ENCODE results near the gene TRIO. TPM values are rescaled to one million over a fixed set of nuclear protein-coding genes. Genes with fewer than 3 reads are reported as not detected.

The TRIO gene
- polyA plus RNA-seq, 3 donors, result 1.7 to 45.8 (median 2.1) TPM

GRCh38 chr5:14135621-14136020 lies 7.5 kb upstream of the TRIO start:
- Histone ChIP-seq H2AFZ (ENCODE audit: insufficient read depth, low read depth, low read length, poor library complexity, severe bottlenecking) (no peak overlapping the region), H3K9ac (ENCODE audit: insufficient read depth, low read length, poor library complexity, severe bottlenecking) (no peak overlapping the region), H3K36me3 (replicated peaks in 1 of 2; ENCODE audit: control insufficient read depth in 1 of 2, insufficient read depth in 2 of 2, low read length in 2 of 2) (no peaks in the 10 kb centered on the region), H3K4me2 (replicated peaks; ENCODE audit: extremely low read depth, low read length, poor library complexity, severe bottlenecking) (no peak overlapping the region), H3K79me2 (ENCODE audit: insufficient read depth, low read length) (no peaks in the 10 kb centered on the region), H3K4me1 (ENCODE audit: control insufficient read depth in 1 of 2, insufficient read depth in 2 of 2, low read length in 2 of 2) (no peaks in the 10 kb centered on the region), H3K9me3 (replicated peaks in 1 of 2; ENCODE audit: control insufficient read depth in 1 of 2, insufficient read depth in 1 of 2, low read length in 2 of 2) (peaks cover 9 to 16% of the 10 kb centered on the region in 2 donors), H3K4me3 (replicated peaks in 1 of 3; ENCODE audit: low read depth in 2 of 3, low read length in 3 of 3) (no peak overlapping the region), H4K20me1 (ENCODE audit: insufficient read depth, low read length) (no peaks in the 10 kb centered on the region), H3K27me3 (ENCODE audit: control insufficient read depth in 2 of 2, insufficient read depth in 2 of 2, low read length in 2 of 2) (peaks cover 0 to 5% of the 10 kb centered on the region in 2 donors), H3K27ac (ENCODE audit: low read depth in 1 of 2, low read length in 2 of 2) (no peak overlapping the region)
- Mint-ChIP-seq H3K9me3 (peaks cover 5 to 24% (median 18%) of the 10 kb centered on the region in 7 donors), H3K4me3 (no peak overlapping the region), H3K27ac (peak overlapping the region in 1 of 7 donors; percentile 47), H3K27me3 (ENCODE audit: low read depth in 3 of 3) (peaks cover 6 to 9% (median 7%) of the 10 kb centered on the region in 3 donors), H3K36me3 (no peaks in the 10 kb centered on the region), H3K4me1 (no peaks in the 10 kb centered on the region)
- DNase-seq, result no peak
- no CpG with 5 or more reads among the region's 1 CpG for WGBS (ENCODE audit: insufficient coverage)
- intact Hi-C loops (cut with micrococcal nuclease), result no loop called here
- TF ChIP-seq, protein P1, sequence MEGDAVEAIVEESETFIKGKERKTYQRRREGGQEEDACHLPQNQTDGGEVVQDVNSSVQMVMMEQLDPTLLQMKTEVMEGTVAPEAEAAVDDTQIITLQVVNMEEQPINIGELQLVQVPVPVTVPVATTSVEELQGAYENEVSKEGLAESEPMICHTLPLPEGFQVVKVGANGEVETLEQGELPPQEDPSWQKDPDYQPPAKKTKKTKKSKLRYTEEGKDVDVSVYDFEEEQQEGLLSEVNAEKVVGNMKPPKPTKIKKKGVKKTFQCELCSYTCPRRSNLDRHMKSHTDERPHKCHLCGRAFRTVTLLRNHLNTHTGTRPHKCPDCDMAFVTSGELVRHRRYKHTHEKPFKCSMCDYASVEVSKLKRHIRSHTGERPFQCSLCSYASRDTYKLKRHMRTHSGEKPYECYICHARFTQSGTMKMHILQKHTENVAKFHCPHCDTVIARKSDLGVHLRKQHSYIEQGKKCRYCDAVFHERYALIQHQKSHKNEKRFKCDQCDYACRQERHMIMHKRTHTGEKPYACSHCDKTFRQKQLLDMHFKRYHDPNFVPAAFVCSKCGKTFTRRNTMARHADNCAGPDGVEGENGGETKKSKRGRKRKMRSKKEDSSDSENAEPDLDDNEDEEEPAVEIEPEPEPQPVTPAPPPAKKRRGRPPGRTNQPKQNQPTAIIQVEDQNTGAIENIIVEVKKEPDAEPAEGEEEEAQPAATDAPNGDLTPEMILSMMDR (IDR thresholded peaks at IDR 0.05), result no peak

- H3K27ac ChIP-seq (ENCODE audit: low read depth in 1 of 2, low read length in 2 of 2), result no peak overlapping the region
- DNase-seq, result no peak
- H3K9me3 ChIP-seq (replicated peaks in 1 of 2; ENCODE audit: control insufficient read depth in 1 of 2, insufficient read depth in 1 of 2, low read length in 2 of 2), result peaks cover 9 to 16% of the 10 kb centered on the region in 2 donors
- H3K9ac ChIP-seq (ENCODE audit: insufficient read depth, low read length, poor library complexity, severe bottlenecking), result no peak overlapping the region
- no peaks in the 10 kb centered on the region for H3K4me1 Mint-ChIP-seq
- no peak overlapping the region for H3K4me3 Mint-ChIP-seq
- peaks cover 5 to 24% (median 18%) of the 10 kb centered on the region in 7 donors for H3K9me3 Mint-ChIP-seq
- H3K27ac Mint-ChIP-seq, result no peak overlapping the region
- no peaks in the 10 kb centered on the region for H3K36me3 Mint-ChIP-seq
- peaks cover 6 to 9% (median 7%) of the 10 kb centered on the region in 3 donors for H3K27me3 Mint-ChIP-seq (ENCODE audit: low read depth in 3 of 3)
- H3K36me3 ChIP-seq (replicated peaks in 1 of 2; ENCODE audit: control insufficient read depth in 1 of 2, insufficient read depth in 2 of 2, low read length in 2 of 2), result no peaks in the 10 kb centered on the region
- peaks cover 0 to 5% of the 10 kb centered on the region in 2 donors for H3K27me3 ChIP-seq (ENCODE audit: control insufficient read depth in 2 of 2, insufficient read depth in 2 of 2, low read length in 2 of 2)
- intact Hi-C loops (cut with micrococcal nuclease), result no loop called here
- no peaks in the 10 kb centered on the region for H3K79me2 ChIP-seq (ENCODE audit: insufficient read depth, low read length)
- no peak overlapping the region for H3K4me2 ChIP-seq (replicated peaks; ENCODE audit: extremely low read depth, low read length, poor library complexity, severe bottlenecking)
- H2AFZ ChIP-seq (ENCODE audit: insufficient read depth, low read depth, low read length, poor library complexity, severe bottlenecking), result no peak overlapping the region
- H3K4me3 ChIP-seq (replicated peaks in 1 of 3; ENCODE audit: low read depth in 2 of 3, low read length in 3 of 3), result no peak overlapping the region
- no peaks in the 10 kb centered on the region for H4K20me1 ChIP-seq (ENCODE audit: insufficient read depth, low read length)
- WGBS (ENCODE audit: insufficient coverage), result 100% methylated on average over 1 of the region's 2 CpGs
- TF ChIP-seq, protein P1 (IDR thresholded peaks at IDR 0.05), result no peak
- no peaks in the 10 kb centered on the region for H3K4me1 ChIP-seq (ENCODE audit: control insufficient read depth in 1 of 2, insufficient read depth in 2 of 2, low read length in 2 of 2)
These were observed 6.9 kb upstream of the TRIO start for GRCh38 chr5:14136228-14136627.

All from CD14-positive monocyte (primary cell).